Ramos (cell line): ENCODE measurements around the gene GPX2.
"Not testable (repeated sequence)": the region's sequence is repeated elsewhere in the genome, so short reads cannot be mapped to it uniquely, and the experiment has no call there.

Source experiments
- in situ Hi-C: fragments of 300-500 bp; cut with MboI; formaldehyde crosslinking; loops from one replicate; pipeline ENCODE4 v1.14.3; 2022; ENCODE audit warnings: low sequenced_read_pairs; ENCODE audit not compliant: unreplicated experiment

The GPX2 gene

DNA sequence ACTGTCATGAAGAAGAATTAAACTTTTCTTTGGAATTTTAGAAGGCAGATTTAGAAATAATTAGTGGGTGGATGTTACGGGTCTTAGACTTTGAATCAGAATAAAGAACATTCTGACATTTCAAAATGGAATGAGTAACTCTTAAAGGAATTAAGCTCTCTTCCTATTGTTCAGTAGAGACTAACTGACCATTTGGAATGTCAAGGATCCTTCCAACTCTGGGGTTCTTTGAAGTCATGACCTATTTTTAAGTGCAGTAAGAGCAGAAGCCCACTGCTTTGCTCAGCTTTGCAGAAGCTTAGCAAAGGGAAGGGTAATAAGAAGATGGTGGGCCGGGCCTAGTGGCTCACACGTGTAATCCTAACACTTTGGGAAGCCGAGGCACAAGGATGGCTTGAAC is 24.3 kb downstream of the GPX2 start:
- in situ Hi-C loops = no loop called here

DNA sequence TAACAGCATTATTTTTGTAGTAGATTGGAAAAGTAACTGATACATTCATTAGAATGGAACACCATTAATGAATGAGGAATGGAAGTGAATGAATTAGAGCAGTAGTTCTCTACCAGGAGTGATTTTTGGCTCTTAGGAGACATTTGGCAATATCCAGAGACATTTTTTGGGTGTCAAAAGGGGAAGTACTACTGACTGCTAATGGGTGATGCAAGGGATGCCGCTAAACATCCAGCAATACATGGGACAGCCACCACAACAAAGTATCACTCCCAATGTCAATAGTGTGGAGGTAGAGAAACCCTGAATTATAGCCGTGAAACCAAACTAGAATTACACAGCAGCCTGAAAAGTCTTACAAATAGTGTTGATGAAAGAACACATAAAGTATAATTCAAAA is 26.7 kb downstream of the GPX2 start:
- in situ Hi-C loops = no loop called here

DNA sequence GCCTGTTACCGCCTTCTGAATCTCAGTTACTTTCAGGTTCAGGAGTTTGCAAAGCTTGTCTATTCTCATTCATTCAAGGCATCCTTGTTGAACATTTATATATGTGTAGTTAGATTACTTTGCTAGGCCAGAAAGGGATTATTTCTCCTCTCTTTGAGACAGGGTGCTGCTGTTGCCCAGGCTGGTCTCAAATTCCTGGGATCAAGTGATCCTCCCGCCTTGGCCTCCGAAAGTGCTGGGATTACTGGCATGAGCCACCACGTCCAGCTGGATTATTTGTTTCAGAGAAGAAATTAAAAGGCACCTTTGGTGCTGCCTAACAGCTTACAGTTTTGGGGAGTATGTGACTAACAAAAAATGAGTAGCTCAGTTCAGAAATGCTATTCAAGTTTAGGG is 27.5 kb downstream of the GPX2 start:
- in situ Hi-C loops = no loop called here

DNA sequence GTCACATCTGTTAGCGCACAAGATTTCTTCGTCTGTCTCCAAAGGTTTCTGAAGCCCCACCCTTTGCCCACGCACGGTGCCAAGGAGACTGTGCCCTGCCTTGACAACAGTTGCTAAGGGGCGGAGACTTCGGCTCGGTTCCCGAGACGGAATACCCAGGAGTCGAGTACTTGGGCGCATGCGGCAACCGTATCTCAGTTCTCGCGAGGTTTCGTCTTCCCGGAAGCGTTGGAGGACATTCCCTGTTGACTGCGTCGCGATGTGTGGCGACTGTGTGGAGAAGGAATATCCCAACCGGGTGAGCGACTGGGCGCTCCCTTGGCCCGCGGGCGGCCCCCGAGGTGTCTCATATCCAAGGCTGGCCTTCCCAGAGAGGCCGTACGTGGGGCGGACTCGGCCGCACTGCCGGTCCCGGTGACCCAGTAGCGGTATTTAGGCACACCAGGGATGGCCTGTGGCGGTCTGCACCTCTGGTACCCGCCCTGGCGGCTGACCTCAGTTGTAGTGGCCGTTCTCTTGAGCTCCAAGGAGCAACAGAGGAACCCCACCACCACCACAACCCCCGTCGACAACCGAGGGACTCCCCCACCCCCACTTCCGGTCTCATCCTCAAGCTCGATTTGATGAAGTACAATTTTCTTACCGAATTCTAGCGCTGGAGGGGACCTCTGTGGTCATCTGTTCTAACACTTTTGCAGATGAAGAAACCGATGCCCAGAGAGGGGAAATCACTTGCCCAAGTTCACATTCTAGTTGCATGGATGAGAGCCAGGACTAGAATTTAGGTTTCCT is 28.1 kb downstream of the GPX2 start, which contains the start of gene CHURC1:
Gene CHURC1, plus strand, starts transcription at position 219 of the 792 bp plus-strand sequence. Its CDS starts 41 bp downstream, at position 260.
- in situ Hi-C loops = no loop called here

DNA sequence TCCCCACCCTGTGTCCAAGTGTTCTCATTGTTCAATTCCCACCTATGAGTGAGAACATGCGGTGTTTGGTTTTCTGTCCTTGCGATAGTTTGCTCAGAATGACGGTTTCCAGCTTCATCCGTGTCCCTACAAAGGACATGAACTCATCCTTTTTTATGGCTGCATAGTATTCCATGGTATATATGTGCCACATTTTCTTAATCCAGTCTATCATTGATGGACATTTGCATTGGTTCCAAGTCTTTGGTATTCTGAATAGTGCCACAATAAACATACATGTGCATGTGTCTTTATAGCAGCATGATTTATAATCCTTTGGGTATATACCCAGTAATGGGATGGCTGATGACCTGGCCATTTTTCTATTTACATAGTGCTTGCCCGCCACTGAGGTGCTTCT is 29.1 kb downstream of the GPX2 start:
- in situ Hi-C loops = not testable (repeated sequence)

DNA sequence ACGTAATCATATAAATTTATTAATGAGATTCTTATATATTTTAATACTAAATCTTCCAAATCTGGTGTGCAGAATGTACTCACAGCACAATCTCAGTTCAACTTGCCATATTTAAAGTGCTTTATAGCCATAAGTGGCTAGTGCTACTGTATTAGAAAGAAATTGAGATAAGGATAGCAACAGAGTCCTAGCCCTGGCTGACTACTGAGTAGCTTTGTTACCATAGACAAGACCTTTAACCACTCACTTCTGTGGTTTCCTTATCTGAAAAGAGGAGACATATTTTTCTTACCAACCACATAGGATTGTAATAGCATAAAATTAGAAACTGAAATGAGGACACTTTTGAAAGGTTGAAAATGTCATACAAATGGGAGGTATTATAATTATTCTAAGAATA is 30.3 kb downstream of the GPX2 start:
- in situ Hi-C loops = no loop called here

DNA sequence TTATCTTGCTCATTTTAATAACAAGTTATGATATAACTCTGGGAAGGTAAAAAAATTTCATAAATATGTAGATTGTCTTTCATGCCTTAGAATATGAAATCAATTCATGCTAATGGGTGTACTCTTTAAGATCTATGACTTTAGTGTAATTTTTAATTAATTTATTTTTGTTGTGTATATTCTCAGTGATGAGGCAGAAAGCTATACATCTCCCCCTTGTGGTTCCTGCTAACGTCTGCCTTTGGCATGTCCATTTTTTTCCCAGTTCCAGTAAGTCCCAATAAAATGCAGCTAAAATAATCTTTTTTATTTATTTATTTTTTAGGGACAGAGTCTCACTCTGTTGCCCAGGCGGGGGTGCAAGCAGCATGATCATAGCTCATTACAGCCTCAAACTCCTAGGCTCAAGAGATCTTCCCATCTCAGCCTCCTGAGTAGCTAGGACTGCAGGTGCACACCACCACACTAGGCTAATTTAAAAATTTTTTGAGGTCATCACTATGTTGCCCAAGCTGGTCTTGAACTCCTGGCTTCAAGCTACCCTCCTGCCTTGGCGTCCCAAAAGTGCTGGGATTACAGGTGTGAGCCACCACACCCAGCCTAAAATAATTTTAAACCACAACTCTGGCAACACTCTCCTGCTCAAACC is 31.6 kb downstream of the GPX2 start:
- in situ Hi-C loops = no loop called here

DNA sequence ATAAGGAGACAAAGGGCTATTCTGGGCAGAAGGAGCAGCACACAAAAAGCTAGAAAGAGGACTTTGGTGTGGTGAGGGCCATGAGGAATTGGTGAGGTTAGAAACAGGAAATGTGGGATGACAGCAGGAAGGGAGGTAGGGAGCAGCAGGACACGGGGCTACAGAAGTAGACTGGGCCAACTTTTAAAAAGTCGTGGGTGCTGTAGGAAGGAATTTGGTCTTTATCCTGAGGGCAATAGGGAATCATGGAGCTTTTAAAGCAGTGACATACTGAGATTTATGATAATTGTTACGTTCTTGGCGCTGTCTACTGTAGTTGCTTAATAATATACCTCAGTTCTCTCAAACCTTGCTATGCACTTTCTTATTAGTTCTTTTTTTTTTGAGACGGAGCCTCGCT is 36.5 kb downstream of the GPX2 start:
- in situ Hi-C loops = no loop called here

DNA sequence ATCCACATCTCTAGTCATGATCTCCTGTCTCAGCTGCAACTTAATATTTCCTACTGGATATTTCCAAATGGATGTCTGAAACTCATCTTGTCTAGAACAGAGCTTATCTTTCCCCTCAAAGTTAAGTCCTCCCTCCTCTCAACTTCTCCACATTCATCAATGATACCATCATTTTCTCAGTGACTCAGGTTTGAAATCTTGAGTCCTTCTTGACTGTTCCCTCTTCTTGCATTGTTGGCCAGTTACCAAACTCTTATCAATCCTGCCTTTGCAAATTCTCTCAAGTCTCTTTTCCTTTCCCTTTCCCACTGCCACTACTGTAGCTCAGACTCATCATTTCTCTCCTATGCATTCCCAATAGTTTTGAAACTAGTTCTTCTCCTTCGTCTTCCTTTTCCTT is 42.6 kb downstream of the GPX2 start:
- in situ Hi-C loops = no loop called here

DNA sequence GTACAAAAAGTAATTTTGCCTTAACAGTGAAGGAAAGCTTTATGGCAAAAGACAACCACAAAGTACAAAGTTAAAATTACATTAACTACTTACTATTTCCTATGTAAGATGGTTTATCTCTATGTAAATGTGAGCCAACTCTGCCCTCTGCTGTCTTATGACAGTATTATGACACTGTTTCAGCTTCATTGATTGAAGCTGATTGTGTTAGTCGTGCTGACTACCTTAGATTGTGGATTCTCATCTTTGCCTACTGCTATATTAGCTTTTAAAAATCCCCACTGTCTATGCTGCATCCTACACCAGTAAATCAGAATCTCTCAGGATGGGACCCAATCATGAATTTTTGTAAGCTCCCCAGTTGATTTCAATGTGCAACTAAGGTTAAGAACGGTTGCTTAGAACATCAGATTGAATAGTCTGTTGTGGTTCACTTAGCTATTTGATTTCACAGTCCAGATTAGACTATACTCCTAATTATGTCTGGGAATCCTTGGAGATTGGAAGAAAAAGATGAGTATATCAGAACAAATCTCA is 50.6 kb downstream of the GPX2 start:
- in situ Hi-C loops = no loop called here

DNA sequence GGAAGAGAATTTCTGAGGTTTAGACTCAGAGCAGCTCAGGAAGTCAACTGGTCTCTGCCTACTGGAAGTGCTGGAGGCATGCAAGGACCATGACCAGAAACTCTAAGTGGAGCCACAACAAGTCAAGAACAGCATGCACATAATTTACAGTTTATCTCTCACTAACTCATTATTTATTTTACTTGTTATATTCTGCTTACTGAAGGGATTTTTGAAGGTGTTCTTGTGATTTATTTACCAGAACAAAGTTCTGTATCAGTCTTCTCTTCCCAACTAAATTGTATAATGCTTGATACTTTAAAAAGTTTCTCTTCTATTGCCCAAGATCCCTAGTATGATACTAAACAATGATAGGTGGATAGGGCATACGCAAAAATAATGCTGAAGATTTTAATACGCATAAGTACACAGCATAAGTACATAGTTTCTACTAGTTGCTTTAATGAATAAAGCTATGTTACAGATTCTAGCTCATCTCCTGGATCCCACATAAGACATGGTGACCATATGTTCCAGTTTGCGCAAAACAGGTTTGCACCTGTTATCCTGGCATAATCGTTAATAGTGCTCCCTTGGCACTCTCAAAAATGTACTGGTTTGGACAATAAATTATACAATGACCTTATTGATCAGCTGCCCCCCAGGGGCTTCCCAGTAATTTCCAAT is 51.2 kb downstream of the GPX2 start:
- in situ Hi-C loops = no loop called here

DNA sequence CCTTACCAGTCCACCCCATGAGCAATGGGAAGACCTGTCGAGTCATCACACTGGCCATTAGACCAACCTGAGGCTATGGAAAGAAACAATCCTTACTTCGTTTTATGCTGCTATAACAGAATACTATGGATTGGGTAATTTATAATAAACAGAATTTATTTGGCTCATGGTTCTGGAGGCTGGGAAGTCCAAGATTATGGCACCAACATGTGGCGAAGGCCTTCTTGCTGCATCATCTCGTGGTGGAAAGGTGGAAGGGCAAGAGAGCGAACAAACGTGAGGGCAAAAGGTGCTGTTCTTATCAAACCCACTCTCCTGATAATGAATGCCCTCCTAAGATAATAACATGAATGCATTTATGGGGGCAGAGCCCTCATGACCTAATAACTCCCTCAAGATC is 53.2 kb downstream of the GPX2 start:
- in situ Hi-C loops = no loop called here
